Measurements from ENCODE around the gene MAPK1.
"Not testable (repeated sequence)": the region's sequence is repeated elsewhere in the genome, so short reads cannot be mapped to it uniquely, and the experiment has no call there.

Gene MAPK1

DNA sequence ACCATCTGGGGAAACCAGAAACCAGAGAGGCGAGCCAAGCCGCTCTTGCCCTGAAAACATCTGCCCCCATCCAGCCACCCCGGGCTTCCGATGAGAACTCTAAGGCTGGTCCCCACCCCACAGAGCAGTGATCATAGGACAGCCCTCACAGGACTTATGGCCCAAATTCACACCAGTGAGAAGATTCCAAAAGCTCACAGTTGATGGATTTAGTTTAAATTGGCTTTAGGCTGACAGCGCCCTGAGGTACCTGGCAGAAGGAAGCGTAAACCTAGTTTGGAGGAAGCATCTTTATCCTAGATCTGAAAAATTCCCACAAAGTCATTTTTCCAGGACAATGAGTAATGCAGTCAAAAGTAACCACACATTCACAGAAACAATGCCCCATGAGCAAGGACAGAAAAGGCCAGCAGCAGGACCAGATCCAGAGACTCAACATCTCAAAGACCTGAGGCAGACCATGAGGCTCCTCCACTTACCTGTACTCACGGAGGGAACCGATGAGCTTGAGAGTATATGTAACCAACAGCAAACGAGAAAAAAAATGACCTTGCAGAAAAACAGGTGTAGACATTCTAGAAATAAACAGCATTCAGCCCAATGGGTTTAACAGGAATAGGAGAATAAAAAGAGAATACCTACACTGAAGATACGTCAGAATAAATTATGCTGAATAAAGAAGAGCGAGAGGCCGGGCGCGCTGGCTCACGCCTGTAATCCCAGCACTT, 150.9 kb downstream of the MAPK1 start:
- not testable (repeated sequence) for DNase-seq (ENCODE audit: low read depth, low spot score); H3K4me3 ChIP-seq (ENCODE audit: low read length)

- no peak overlapping the region for H3K4me3 ChIP-seq (ENCODE audit: low read length)
- no peak for DNase-seq (ENCODE audit: low read depth, low spot score)
Observed at GRCh38 chr22:21714786-21715185, 152.7 kb downstream of the MAPK1 start.

GRCh38 chr22:21714059-21714770, 153.2 kb downstream of the MAPK1 start:
- H3K4me3 ChIP-seq (ENCODE audit: low read length), result no peak overlapping the region
- DNase-seq (ENCODE audit: low read depth, low spot score), result no peak

DNA sequence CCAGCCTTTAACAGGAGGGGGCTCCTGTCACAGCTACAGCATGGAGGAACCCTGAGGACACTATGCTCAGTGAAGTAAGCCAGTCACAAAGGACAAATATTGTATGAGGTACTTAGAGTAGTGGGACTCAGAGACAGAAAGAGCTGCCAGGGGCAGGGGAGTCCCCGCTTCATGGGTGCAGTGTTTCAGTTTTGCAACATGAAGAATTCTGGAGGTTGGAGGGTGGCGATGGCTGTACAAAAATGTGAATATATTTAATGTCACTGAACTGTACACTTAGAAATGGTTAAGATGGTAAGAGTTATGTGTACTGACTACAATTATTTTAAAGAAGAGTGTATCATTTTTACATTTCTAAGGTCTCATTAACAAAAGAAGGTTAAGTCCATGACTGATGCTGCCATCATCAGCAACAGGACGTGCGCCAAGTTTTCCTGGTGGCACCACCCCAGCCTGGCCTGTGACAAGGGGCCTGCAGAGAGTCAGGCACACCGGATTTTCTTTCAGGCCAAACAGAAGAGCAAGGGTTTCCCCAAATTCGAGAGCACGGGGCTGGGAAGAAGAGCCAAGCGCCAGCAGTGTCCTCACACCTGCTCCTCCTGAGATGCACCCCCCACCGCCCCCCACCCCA, 153.9 kb downstream of the MAPK1 start:
- H3K4me3 ChIP-seq (ENCODE audit: low read length), result no peak overlapping the region

GRCh38 chr22:21712751-21713427, 154.6 kb downstream of the MAPK1 start:
- H3K4me3 ChIP-seq (ENCODE audit: low read length), result no peak overlapping the region
- peak; percentile 59 for DNase-seq (ENCODE audit: low read depth, low spot score)

More for the DNA sequence above, 153.9 kb downstream of the MAPK1 start:
- DNase-seq (ENCODE audit: low read depth, low spot score), result no peak

DNA sequence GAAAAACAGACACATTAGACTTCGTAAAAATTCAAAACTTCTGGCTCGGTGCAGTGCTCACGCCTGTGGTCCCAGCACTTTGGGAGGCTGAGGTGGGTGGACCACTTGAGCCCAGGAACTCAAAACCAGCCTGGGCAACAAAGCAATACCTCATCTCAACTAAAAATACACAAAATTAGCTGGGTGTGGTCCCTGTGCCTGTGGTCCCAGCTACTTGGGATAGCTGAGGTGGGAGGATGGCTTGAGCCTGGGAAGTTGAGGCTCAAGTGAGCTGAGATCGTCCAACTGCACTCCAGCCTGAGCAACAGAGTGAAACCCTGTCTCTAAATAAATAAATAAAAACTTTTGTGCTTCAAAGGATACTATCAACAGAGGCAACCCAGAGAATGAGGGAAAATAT, 155.6 kb downstream of the MAPK1 start:
- no peak overlapping the region for H3K4me3 ChIP-seq (ENCODE audit: low read length)
- no peak for DNase-seq (ENCODE audit: low read depth, low spot score)

DNA sequence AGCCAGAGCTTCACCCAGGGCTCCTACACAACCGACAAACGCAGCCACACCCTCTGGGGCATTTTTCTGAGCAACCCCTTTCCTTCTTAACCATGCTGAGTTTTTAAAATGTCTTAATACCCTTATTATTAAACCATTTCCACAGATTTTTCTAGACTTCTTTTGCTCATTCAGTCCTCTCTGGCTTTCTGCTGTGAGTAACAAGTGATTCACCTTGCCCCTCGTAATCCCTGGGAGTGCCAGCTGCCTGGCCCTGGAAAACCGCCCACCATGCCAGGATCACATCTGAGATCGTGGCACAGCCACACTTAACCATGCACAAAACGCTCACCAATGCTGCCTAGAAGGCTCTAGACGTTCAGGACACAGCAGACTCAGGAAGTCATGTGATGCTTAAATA, 157.3 kb downstream of the MAPK1 start:
- no peak overlapping the region for H3K4me3 ChIP-seq (ENCODE audit: low read length)
- no peak for DNase-seq (ENCODE audit: low read depth, low spot score)

- no peak overlapping the region for H3K4me3 ChIP-seq (ENCODE audit: low read length)
- no peak for DNase-seq (ENCODE audit: low read depth, low spot score)
Observed at GRCh38 chr22:21709688-21710087, 157.8 kb downstream of the MAPK1 start.

DNA sequence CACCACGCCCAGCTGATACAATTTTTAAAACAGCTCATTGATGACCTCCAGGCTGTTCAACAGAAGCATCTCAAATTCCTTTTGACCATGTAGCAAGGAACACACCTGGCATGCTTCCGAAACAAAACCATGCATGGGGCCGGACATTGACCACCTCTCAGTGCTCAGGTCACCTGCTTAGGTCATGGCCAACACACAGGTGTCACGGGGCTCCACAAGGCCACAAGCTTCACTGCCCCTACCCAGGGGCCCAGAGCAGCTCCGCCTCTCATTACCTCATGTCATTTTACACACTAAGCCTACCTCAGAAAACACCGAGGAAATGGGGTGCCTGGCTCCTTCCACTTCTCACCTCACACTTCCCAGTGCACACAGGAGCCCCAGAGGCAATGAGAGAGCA, 158.5 kb downstream of the MAPK1 start:
- DNase-seq (ENCODE audit: low read depth, low spot score), result no peak
- H3K4me3 ChIP-seq (ENCODE audit: low read length), result no peak overlapping the region

- no peak overlapping the region for H3K4me3 ChIP-seq (ENCODE audit: low read length)
- no peak for DNase-seq (ENCODE audit: low read depth, low spot score)
Observed at GRCh38 chr22:21707677-21708076, 159.8 kb downstream of the MAPK1 start.

All from Jurkat, Clone E6-1 (cell line).